Measurements from ENCODE around the gene RAB37. TPM values are rescaled to one million over a fixed set of nuclear protein-coding genes. Genes with fewer than 3 reads are reported as not detected.

The RAB37 gene
- total RNA-seq, 2 donors from 2014 or later: 13.6 to 18.1 TPM

- H3K9me3 Mint-ChIP-seq: no peaks in the 10 kb centered on the region
Observed at GRCh38 chr17:74785096-74785980, 48.3 kb downstream of the RAB37 start.

GRCh38 chr17:74785981-74786360, 48.9 kb downstream of the RAB37 start:
- DNase-seq (no peak), ATAC-seq (replicated peaks in 1 of 2) (no peak)
- peaks cover 0 to 5% of the 10 kb centered on the region in 2 donors for H3K36me3 Mint-ChIP-seq (ENCODE audit: insufficient read depth in 2 of 2)
- H3K27me3 Mint-ChIP-seq (ENCODE audit: low read depth): no peaks in the 10 kb centered on the region
- no peak overlapping the region for H3K27ac Mint-ChIP-seq
- peak overlapping the region; percentile 1 to 5 for H3K4me3 Mint-ChIP-seq
- peaks cover 64% of the 10 kb centered on the region for H3K4me1 Mint-ChIP-seq (ENCODE audit: low read depth)
- no peaks in the 10 kb centered on the region for H3K9me3 Mint-ChIP-seq

More at GRCh38 chr17:74785096-74785980, 48.3 kb downstream of the RAB37 start:
- Mint-ChIP-seq H3K36me3 (ENCODE audit: insufficient read depth in 2 of 2) (peaks cover 0 to 5% of the 10 kb centered on the region in 2 donors), H3K4me3 (peak overlapping the region; percentile 61 to 63), H3K27ac (no peak overlapping the region), H3K4me1 (ENCODE audit: low read depth) (peaks cover 64% of the 10 kb centered on the region), H3K27me3 (ENCODE audit: low read depth) (no peaks in the 10 kb centered on the region)
- DNase-seq (peak; percentile 45 to 59), ATAC-seq (replicated peaks in 1 of 2) (peak; percentile 84 to 90)

GRCh38 chr17:74786431-74787055, 49.5 kb downstream of the RAB37 start:
- Mint-ChIP-seq H3K4me3 (peak overlapping the region; percentile 5 to 14), H3K36me3 (ENCODE audit: insufficient read depth in 2 of 2) (peaks cover 0 to 6% of the 10 kb centered on the region in 2 donors), H3K27ac (no peak overlapping the region), H3K4me1 (ENCODE audit: low read depth) (peaks cover 63% of the 10 kb centered on the region), H3K9me3 (no peaks in the 10 kb centered on the region), H3K27me3 (ENCODE audit: low read depth) (no peaks in the 10 kb centered on the region)
- ATAC-seq (replicated peaks in 1 of 2): no peak
- no peak for DNase-seq

- peaks cover 2 to 8% of the 10 kb centered on the region in 2 donors for H3K36me3 Mint-ChIP-seq (ENCODE audit: insufficient read depth in 2 of 2)
Observed at GRCh38 chr17:74790161-74791058, 53.4 kb downstream of the RAB37 start.

GRCh38 chr17:74792586-74793105, 55.6 kb downstream of the RAB37 start:
- H3K27ac Mint-ChIP-seq: no peak overlapping the region
- peaks cover 2 to 5% of the 10 kb centered on the region in 2 donors for H3K36me3 Mint-ChIP-seq (ENCODE audit: insufficient read depth in 2 of 2)
- no peaks in the 10 kb centered on the region for H3K9me3 Mint-ChIP-seq
- ATAC-seq (replicated peaks in 1 of 2): no peak
- no peak for DNase-seq
- H3K4me1 Mint-ChIP-seq (ENCODE audit: low read depth): peaks cover 18% of the 10 kb centered on the region
- H3K27me3 Mint-ChIP-seq (ENCODE audit: low read depth): no peaks in the 10 kb centered on the region
- no peak overlapping the region for H3K4me3 Mint-ChIP-seq

More at GRCh38 chr17:74790161-74791058, 53.4 kb downstream of the RAB37 start:
- Mint-ChIP-seq H3K4me3 (peak overlapping the region in 1 of 2 donors; percentile 3), H3K9me3 (no peaks in the 10 kb centered on the region), H3K27me3 (ENCODE audit: low read depth) (no peaks in the 10 kb centered on the region), H3K4me1 (ENCODE audit: low read depth) (peaks cover 35% of the 10 kb centered on the region), H3K27ac (no peak overlapping the region)
- no peak for DNase-seq
- no peak for ATAC-seq (replicated peaks in 1 of 2)

GRCh38 chr17:74795327-74796020, 58.4 kb downstream of the RAB37 start:
- Mint-ChIP-seq H3K4me1 (ENCODE audit: low read depth) (peaks cover 12% of the 10 kb centered on the region), H3K9me3 (no peaks in the 10 kb centered on the region)

GRCh38 chr17:74796211-74796610, 59.2 kb downstream of the RAB37 start:
- no peak overlapping the region for H3K27ac Mint-ChIP-seq
- no peaks in the 10 kb centered on the region for H3K9me3 Mint-ChIP-seq
- no peak for DNase-seq
- H3K27me3 Mint-ChIP-seq (ENCODE audit: low read depth): no peaks in the 10 kb centered on the region
- no peak overlapping the region for H3K4me3 Mint-ChIP-seq
- no peak for ATAC-seq (replicated peaks in 1 of 2)
- peaks cover 5% of the 10 kb centered on the region for H3K4me1 Mint-ChIP-seq (ENCODE audit: low read depth)
- H3K36me3 Mint-ChIP-seq (ENCODE audit: insufficient read depth in 2 of 2): peaks cover 2 to 4% of the 10 kb centered on the region in 2 donors

More at GRCh38 chr17:74795327-74796020, 58.4 kb downstream of the RAB37 start:
- ATAC-seq (replicated peaks in 1 of 2) (no peak), DNase-seq (no peak)
- Mint-ChIP-seq H3K27ac (no peak overlapping the region), H3K36me3 (ENCODE audit: insufficient read depth in 2 of 2) (peaks cover 2 to 4% of the 10 kb centered on the region in 2 donors), H3K27me3 (ENCODE audit: low read depth) (no peaks in the 10 kb centered on the region), H3K4me3 (no peak overlapping the region)

GRCh38 chr17:74796866-74797265, 59.8 kb downstream of the RAB37 start:
- no peak for DNase-seq
- Mint-ChIP-seq H3K4me1 (ENCODE audit: low read depth) (no peaks in the 10 kb centered on the region), H3K27ac (no peak overlapping the region), H3K27me3 (ENCODE audit: low read depth) (no peaks in the 10 kb centered on the region), H3K9me3 (no peaks in the 10 kb centered on the region), H3K36me3 (ENCODE audit: insufficient read depth in 2 of 2) (peaks cover 1 to 2% of the 10 kb centered on the region in 2 donors), H3K4me3 (no peak overlapping the region)
- no peak for ATAC-seq (replicated peaks in 1 of 2)

Other genes starting within 250 kb of the RAB37 start
- not detected for gene CD300LB, start 205.8 kb upstream of the RAB37 start, total RNA-seq
- under 1 TPM in 1 of 2 donors, not detected in 1; 0.16 TPM for gene CD300C, start 191.1 kb upstream of the RAB37 start, total RNA-seq
- not detected for gene CD300H, start 169.7 kb upstream of the RAB37 start, total RNA-seq
- under 1 TPM; 0.19 to 0.31 TPM for gene CD300LD, start 145.0 kb upstream of the RAB37 start, total RNA-seq
- not detected for gene CD300E, start 113.5 kb upstream of the RAB37 start, total RNA-seq
- not detected for gene CD300LF, start 24.3 kb upstream of the RAB37 start, total RNA-seq
- gene NHERF1, start 11.4 kb downstream of the RAB37 start, total RNA-seq: 10 to 100 TPM; 78.8 to 81.2 TPM
- 10 to 100 TPM; 49.7 to 58.4 TPM for gene NAT9, start 39.1 kb downstream of the RAB37 start, total RNA-seq
- under 1 TPM; 0.14 to 0.37 TPM for gene GRIN2C, start 122.6 kb downstream of the RAB37 start, total RNA-seq
- 10 to 100 TPM; 44.3 to 79.7 TPM for gene FDXR, start 135.7 kb downstream of the RAB37 start, total RNA-seq
- gene FADS6, start 156.4 kb downstream of the RAB37 start, total RNA-seq: not detected
- not detected for gene USH1G, start 186.0 kb downstream of the RAB37 start, total RNA-seq
- not detected for gene OTOP2, start 187.0 kb downstream of the RAB37 start, total RNA-seq
- not detected for gene OTOP3, start 198.6 kb downstream of the RAB37 start, total RNA-seq
- gene HID1, start 235.5 kb downstream of the RAB37 start, total RNA-seq: 1 to 10 TPM; 7.3 to 7.4 TPM

Data from activated T-cell treated with anti-CD3 and anti-CD28 coated beads, Interleukin-2, amount 50 U/mL, for 72 hours (primary cell).